Esophagus squamous epithelium (tissue), 4 donors: ENCODE results near the gene CENPP.

Source experiments
- CTCF ChIP-seq, 6 experiments: fragments of 450-650 bp in 4 of 6; fragments of 200-600 bp in 2 of 6; sonication (generic) in 2 of 6; IDR thresholded peaks; one replicate each; pipeline ENCODE4 v1.5.1; 2016 to 2019; ENCODE audit warnings: antibody characterized with exemption in 6 of 6, mild to moderate bottlenecking in 4 of 6, moderate library complexity in 4 of 6
- POLR2A ChIP-seq, 4 donors: fragments of 450-650 bp; IDR thresholded peaks; one replicate each; pipeline ENCODE4 v1.6.1; 2017; ENCODE audit warnings: antibody characterized with exemption in 4 of 4, mild to moderate bottlenecking in 4 of 4, moderate library complexity in 3 of 4

GRCh38 chr9:92508018-92508820 is 182.5 kb downstream of the CENPP start:
- TF ChIP-seq CTCF (IDR thresholded peaks at IDR 0.05) (no peak), POLR2A (IDR thresholded peaks at IDR 0.05) (no peak)
